Measurements from ENCODE around the gene LIN7B. TPM values are rescaled to one million over a fixed set of nuclear protein-coding genes. Genes with fewer than 3 reads are reported as not detected.

Gene LIN7B
- total and polyA plus RNA-seq, 9 of the 15 experiments (the other 6 are each of a cell fraction or from before 2014, with no cell fraction given), result 0.89 to 15.7 (median 4.0) TPM

DNA sequence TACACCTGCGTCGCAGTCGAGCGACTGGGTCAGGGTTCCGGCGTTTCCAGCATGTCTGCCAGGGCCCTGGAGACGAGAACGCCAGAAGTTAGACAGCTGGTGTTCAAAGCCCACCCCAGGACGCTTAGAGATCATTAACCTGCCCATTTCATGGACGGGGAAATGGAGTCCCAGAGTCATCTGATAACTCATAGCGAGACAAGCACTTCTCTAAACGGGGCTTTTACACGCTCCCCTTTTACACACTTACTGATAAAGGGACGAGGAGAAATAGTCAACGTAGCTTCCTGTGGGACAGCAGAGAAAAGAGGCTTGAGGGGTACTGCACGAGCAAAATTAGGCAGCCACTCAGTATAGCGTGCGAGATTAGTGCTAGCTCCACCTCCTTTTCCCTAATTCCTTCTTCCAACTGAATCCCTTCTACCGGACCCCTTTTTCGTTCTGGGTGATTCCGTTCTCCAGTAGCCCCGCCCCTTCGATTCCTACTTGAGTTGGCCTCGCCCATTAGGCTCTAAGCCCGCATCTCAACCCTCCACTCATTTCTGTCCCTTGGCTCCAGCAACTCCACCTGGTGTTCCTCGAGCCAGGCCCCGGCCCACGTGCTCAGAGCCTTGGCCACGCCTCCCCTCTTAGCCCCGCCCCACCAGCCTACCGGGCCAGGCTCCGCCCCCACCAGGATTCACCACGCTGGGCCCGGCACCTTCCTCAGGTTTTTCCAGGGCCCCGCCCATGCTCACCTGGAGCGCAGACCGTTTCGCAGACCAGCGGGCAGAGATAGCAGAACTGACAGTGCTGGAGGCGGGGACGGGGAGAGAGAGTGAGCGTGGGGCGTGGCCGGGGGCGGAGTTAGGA lies 37.3 kb downstream of the LIN7B start (continued):
- TF ChIP-seq ETV6 (IDR thresholded peaks at IDR 0.05; ENCODE audit: borderline replicate concordance in 1 of 2, low read depth in 2 of 2, low read length in 1 of 2) (0 out of 4 replicates have a peak, but pooled peaks of 1 of the 2 experiments have one; percentile 9), ETV6 (CRISPR knock-in tag; IDR thresholded peaks at IDR 0.05; ENCODE audit: borderline replicate concordance) (no peak), ARID3A (IDR thresholded peaks at IDR 0.05; ENCODE audit: borderline replicate concordance, low read depth, low read length) (peak; percentile 22; the same call in 1 of the 2 replicates), RCOR1 (IDR thresholded peaks at IDR 0.05; ENCODE audit: borderline replicate concordance in 1 of 2, low read depth in 2 of 2, low read length in 2 of 2) (peak; percentile 11 to 68; a peak in 2 of 4 replicates), KLF13 (tag; IDR thresholded peaks at IDR 0.05; ENCODE audit: borderline replicate concordance, low read depth) (peak; percentile 32; the same call in 1 of the 2 replicates), CTBP1 (IDR thresholded peaks at IDR 0.05; ENCODE audit: borderline replicate concordance) (peak; percentile 84; the same call in 1 of the 2 replicates), CBX8 (IDR thresholded peaks at IDR 0.05; ENCODE audit: borderline replicate concordance, extremely low read depth, low read depth, low read length, poor library complexity, severe bottlenecking) (no peak), ATF4 (CRISPR knock-in tag; IDR thresholded peaks at IDR 0.05) (no peak), ZNF121 (CRISPR knock-in tag; conservative IDR thresholded peaks at IDR 0.05) (no peak), HMGN3 (IDR thresholded peaks at IDR 0.05; ENCODE audit: borderline replicate concordance, extremely low read depth, insufficient read length, low read depth, low read length) (peak; percentile 61), ERF (CRISPR knock-in tag; IDR thresholded peaks at IDR 0.05) (no peak; the same call in 1 of the 2 replicates), KDM5B (IDR thresholded peaks at IDR 0.05; ENCODE audit: insufficient replicate concordance, low read depth, low read length) (no peak), POLR2AphosphoS2 (IDR thresholded peaks at IDR 0.05; ENCODE audit: low read length) (peak; percentile 62; the same call in 1 of the 2 replicates), ZNF175 (CRISPR knock-in tag; IDR thresholded peaks at IDR 0.05; ENCODE audit: low read depth) (no peak), HDAC2 (IDR thresholded peaks at IDR 0.05) (peak; percentile 76), TCF3 (CRISPR knock-in tag; IDR thresholded peaks at IDR 0.05) (peak; percentile 25; the same call in 1 of the 2 replicates), CBX3 (IDR thresholded peaks at IDR 0.05; ENCODE audit: borderline replicate concordance in 1 of 2, low read length in 2 of 2) (0 out of 3 replicates have a peak, but pooled peaks of 1 of the 2 experiments have one; percentile 61), SMARCB1 (IDR thresholded peaks at IDR 0.05; ENCODE audit: insufficient read length, low read depth) (peak; percentile 59)
- TF ChIP-seq, protein P1, sequence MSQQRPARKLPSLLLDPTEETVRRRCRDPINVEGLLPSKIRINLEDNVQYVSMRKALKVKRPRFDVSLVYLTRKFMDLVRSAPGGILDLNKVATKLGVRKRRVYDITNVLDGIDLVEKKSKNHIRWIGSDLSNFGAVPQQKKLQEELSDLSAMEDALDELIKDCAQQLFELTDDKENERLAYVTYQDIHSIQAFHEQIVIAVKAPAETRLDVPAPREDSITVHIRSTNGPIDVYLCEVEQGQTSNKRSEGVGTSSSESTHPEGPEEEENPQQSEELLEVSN (IDR thresholded peaks at IDR 0.05; ENCODE audit: borderline replicate concordance in 1 of 2, extremely low read depth in 1 of 2, insufficient read depth in 1 of 2, insufficient read length in 1 of 2, low read depth in 1 of 2, low read length in 1 of 2, poor library complexity in 1 of 2, severe bottlenecking in 1 of 2), result peak; percentile 81 to 88
- TF ChIP-seq, protein P2, sequence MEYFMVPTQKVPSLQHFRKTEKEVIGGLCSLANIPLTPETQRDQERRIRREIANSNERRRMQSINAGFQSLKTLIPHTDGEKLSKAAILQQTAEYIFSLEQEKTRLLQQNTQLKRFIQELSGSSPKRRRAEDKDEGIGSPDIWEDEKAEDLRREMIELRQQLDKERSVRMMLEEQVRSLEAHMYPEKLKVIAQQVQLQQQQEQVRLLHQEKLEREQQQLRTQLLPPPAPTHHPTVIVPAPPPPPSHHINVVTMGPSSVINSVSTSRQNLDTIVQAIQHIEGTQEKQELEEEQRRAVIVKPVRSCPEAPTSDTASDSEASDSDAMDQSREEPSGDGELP (CRISPR knock-in tag; IDR thresholded peaks at IDR 0.05; ENCODE audit: borderline replicate concordance), result peak; percentile 94
